ENCODE results near the gene PPP1R7.
A peak's percentile ranks its signal among the peaks of the same experiment; 100 is the strongest.

DNA sequence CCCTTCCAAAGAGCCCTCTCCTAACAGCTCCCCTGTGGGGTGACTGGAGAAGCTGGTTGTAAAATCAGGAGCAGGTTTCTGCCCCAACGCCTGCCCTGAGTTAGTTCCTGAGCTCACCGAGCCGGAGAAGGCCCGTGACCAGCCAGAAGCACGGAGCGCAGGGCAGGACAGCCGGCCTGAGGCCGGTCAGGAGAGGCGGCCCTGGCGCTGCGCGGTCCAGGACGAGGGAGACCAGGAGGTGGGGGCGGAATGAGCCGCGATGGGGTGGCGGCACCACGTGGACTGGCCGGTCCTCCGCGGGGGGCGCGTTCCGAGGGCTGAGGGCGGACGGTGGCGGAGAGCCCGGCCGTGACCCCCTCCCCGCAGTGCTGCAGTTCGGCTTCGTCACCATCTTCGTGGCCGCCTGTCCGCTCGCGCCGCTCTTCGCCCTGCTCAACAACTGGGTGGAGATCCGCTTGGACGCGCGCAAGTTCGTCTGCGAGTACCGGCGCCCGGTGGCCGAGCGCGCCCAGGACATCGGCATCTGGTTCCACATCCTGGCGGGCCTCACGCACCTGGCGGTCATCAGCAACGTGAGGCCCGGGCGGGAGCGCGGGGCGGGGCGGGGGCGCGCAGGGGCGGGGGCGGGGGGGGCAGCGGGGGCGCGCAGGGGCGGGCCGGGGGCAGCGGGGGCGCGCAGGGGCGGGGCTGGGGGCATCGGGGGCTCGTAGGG lies 67.2 kb downstream of the PPP1R7 start:
- TF ChIP-seq, protein P1, sequence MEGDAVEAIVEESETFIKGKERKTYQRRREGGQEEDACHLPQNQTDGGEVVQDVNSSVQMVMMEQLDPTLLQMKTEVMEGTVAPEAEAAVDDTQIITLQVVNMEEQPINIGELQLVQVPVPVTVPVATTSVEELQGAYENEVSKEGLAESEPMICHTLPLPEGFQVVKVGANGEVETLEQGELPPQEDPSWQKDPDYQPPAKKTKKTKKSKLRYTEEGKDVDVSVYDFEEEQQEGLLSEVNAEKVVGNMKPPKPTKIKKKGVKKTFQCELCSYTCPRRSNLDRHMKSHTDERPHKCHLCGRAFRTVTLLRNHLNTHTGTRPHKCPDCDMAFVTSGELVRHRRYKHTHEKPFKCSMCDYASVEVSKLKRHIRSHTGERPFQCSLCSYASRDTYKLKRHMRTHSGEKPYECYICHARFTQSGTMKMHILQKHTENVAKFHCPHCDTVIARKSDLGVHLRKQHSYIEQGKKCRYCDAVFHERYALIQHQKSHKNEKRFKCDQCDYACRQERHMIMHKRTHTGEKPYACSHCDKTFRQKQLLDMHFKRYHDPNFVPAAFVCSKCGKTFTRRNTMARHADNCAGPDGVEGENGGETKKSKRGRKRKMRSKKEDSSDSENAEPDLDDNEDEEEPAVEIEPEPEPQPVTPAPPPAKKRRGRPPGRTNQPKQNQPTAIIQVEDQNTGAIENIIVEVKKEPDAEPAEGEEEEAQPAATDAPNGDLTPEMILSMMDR (conservative IDR thresholded peaks at IDR 0.05; ENCODE audit: low read depth, low read length) = no peak
- TF ChIP-seq POLR2A (IDR thresholded peaks at IDR 0.05; ENCODE audit: low read depth, low read length) (0 out of 2 replicates have a peak, but pooled peaks have one; percentile 18), MAFK (IDR thresholded peaks at IDR 0.05; ENCODE audit: low read depth, low read length) (no peak), BHLHE40 (IDR thresholded peaks at IDR 0.05; ENCODE audit: low read depth, low read length) (no peak)

All from IMR-90 (cell line).